Umbilical cord (tissue), 2 donors: ENCODE data around the gene OR7A5. TPM values are rescaled to one million over a fixed set of nuclear protein-coding genes. Genes with fewer than 3 reads are reported as not detected.
"Not testable (repeated sequence)": the region's sequence is repeated elsewhere in the genome, so short reads cannot be mapped to it uniquely, and the experiment has no call there.

Experiments
- DNase-seq: peaks from one replicate; pipeline ENCODE4 v3.0.0-alpha.2; 2015; ENCODE audit warnings: low spot score
- total RNA-seq: library from RNA; depleted of rRNA; stranded (reverse); fragments of >200 nt; gene quantifications from one replicate; pipeline ENCODE4 v1.2.3, GENCODE V29; 2014; ENCODE audit warnings: low replicate concordance; ENCODE audit not compliant: insufficient read depth

Gene OR7A5
- total RNA-seq, 1 donor from 2014 or later: 9.1 TPM

DNA sequence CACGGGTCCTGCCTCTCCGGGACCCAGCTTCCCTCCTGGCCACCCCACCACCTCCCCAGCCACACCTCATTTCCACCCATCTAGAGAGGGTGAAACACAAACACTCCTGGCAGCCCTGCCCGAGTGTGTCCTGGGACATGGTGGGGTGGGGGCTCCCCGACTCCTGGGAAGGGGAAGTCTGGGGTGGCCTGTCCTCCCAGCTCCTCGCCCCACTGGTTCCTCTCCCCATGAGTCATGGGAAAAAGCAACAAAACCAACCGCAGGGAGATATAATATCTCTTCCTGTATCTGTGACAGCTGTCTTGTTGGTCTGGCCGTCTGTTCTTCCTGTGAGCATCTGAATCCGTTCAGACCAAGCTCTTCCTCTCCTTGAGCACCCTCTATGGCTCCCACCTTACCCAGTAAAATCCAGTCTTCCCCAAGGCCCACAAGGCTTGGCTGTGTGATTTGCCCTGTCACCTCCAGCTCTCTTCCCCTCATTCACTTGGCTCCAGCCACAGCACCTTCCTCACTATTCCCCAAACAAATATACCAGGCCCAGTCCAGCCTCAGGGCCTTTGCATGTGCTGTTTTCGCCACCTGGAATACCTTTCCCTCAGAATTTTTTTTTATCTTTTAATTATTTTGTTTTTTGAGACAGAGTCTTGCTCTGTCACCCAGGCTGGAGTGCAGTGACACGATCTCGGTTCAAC lies 49.7 kb downstream of the OR7A5 start:
- DNase-seq: peak; percentile 19

DNA sequence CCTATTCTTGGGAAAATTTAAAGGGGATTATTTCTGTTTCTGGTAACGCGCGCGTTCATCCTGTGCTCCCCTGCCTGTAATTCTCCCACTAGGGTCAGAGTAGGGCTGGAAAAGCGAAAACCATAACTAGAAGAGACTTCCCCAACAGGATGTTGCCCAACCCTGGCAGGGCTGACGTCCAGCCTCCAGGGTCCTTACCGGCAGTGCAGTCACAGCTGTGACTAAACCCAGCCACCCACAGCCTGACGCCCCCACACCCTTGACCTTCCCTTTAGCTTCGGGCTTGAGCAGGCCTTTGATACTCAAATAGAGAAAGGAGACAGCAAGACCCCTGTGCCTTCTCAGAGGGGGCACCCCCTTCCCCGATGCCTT lies 50.3 kb downstream of the OR7A5 start:
- peak; percentile 37 for DNase-seq

DNA sequence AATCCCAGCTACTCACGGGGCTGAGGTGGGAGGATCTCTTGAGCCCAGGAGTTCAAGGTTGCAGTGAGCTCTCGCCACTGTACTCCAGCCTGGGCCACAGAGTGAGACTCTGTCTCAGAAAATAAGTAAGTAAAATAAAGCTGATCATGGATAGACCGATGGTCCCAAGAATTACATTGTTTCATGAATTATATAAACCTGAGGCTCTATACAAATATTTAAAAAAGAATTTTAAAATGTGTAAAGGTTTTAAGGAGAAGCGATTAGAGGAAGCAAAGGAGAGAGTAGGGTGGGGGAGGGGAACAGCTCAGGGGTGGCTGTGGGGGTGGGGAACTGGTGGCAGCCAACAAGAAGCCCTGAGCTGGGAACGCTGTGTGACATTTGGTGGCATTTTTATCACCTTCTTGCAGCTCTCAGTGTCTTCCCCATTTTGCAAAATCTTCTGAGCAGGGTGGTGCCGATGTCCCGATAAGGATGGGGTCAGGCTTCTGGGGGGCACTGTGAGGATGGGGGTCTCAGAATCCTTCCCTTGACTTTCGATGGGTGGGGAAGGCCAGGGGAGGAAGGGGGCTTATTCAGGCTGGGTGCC lies 51.5 kb downstream of the OR7A5 start:
- DNase-seq: not testable (repeated sequence)

DNA sequence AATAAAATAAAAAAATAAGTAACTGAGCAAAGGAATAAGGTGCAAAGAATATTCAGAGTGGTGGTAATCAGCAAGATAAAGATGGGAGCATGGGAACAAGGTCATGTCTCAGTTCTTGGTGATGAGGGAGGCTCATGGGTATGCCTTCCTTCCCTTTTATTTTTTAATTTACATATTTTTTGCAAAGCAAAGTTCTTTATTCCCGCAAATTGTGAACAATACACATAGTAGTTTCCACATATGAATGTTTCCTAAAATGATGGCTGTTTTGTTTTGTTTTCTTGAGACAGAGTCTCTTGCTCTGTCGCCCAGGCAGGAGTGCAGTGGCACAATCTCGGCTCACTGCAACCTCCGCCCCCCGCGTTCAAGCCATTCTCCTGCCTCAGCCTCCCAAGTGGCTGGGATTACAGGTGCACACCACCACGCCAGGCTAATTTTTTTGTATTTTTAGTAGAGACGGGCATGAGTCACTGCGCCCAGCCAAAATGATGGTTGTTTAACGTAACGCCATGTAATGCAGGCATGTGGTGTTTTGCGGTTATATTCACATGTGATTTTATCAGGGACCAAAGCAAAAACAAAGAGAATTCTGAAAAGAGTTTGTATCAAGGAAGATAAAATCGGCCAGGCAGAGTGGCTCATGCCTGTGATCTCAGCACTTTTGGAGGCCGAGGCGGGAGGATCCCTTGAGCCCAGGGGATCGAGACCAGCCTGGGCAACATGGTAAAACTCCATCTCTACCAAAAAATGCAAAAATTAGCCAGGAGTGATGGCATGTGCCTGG lies 52.2 kb downstream of the OR7A5 start:
- no peak for DNase-seq

DNA sequence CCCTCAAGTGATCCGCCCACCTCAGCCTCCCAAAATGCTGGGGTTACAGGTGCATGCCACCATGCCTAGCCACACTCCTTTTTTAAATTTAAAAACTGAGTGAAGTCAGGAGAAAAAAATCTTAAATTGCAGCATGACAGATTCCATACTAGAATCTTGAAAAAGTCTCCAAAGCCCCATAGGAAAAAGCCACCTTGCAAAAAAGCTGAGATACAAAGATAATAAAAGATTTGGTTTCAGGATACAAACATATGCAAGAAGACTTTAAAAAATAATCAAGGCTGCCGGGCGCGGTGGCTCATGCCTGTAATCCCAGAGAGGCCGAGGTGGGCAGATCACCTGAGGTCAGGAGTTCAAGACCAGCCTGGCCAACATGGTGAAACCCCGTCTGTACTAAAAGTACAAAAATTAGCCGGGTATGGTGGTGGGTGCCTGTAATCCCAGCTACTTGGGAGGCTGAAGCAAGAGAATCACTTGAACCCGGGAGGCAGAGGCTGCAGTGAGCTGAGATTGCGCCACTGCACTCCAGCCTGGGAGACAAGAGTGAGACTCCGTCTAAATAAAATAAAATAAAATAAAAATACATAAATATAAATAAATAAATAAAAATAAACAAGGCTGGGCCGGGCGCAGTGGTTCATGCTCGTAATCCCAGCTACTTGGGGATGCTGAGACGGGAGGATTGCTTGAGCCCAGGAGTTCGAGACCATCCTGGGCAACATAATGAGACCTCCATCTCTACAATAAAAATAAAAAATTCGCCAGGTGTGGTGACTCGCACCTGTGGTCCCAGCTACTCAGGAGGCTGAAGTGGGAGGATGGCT lies 53.1 kb downstream of the OR7A5 start:
- DNase-seq: not testable (repeated sequence)

DNA sequence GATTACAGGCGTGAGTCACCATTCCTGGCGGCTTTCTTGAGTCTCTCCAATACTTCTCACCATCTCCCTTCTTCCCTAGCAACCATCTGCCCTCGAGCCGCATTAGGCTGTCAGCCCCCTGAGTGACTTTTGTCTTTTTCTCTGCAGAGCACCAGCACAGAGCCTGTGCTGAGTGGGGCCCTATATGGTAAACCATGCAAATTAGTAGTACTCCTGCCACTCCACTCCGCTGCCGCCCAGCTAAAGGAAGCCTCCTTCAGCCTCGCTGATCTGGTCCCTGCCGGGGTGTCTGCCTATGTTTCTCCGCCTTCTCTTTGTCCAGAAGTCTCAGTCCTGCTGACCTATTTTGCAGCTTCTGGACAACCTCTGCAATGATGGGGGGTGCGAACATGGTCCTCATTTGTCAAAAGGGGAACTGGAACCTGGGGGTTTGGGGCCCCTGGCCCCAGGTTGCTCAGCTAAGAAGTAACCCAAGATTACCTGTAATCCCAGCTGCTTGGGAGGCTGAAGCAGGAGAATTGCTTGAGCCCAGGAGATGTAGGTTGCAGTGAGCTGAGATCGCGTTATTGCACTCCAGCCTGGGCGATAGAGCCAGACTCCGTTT lies 54.3 kb downstream of the OR7A5 start:
- DNase-seq: not testable (repeated sequence)

DNA sequence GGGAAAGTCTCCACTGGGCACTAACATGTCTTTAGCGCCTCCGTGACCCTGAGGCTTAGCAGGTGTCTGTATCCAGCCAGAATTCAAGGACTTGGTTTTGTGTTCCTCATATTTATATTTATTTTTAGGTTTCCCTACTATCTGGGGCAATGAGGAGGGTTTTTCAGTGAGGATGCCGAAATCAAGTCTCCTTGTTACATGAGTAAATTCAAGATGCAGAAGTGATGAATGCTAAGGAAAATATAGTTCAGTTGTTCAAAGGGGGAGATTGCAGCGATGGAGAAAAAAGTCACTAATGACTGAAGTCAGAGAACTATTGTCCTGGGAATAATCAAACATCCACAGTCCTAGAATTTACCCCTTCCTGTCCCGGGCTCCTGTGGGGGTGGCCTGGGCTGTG lies 55.8 kb downstream of the OR7A5 start:
- DNase-seq: no peak

DNA sequence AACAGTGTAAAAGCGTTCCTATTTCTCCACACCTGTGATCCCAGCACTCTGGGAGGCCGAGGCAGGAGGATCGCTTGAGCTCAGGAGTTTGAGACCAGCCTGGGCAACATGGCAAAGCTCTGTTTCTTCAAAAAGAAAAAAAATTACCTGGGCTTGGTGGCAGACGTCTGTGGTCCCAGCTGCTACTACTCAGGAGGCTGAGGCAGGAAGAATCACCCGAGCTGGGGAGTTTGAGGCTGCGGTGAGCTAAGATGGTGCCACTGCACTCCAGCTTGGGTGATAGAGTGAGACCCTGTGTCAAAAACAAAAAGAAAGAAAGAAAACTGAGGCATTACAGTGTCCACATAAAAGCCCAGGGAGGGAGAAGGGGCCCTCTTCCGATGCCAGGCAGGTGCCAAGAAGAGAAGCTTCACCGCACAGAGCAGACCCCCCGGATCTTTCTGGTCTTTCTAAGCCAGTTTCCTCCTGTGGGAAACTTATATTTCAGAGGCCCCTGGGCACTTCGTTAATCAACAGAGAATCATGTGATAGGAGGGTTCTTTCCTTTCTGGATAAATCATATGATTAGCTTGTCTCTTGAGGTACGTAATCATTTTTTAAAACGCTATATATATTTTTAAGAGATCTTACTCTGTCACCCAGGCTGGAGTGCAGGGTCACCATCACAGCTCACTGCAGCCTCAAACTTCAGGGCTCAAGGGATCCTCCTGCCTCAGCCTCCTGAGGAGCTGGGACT lies 56.7 kb downstream of the OR7A5 start, which contains the start of gene ADGRE2:
TSS of gene ADGRE2 (minus strand) at position 451 of the 736 bp plus-strand sequence. CDS start 1,804 bp downstream, outside the sequence.
- DNase-seq: not testable (repeated sequence)

DNA sequence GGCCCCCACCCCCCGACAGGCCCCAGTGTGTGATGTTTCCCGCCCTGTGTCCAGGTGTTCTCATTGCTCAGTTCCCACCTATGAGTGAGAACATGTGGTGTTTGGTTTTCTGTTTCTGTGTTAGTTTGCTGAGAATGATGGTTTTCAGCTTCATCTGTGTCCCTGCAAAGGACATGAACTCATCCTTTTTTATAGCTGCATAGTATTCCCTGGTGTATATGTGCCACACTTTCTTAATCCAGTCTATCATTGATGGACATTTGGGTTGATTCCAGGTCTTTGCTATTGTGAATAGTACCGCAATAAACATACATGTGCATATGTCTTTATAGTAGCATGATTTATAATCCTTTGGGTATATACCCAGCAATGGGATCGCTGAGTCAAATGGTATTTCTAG lies 57.3 kb downstream of the OR7A5 start:
- not testable (repeated sequence) for DNase-seq

Other genes with a start within 250 kb of the OR7A5 start
- not detected for gene ADGRE3, start 160.3 kb downstream of the OR7A5 start, total RNA-seq
- gene ZNF333, start 145.1 kb downstream of the OR7A5 start, total RNA-seq: 19.3 TPM
- gene ADGRE2, start 56.6 kb downstream of the OR7A5 start, total RNA-seq: 3.9 TPM
- gene OR7C1, start within 50 bp of the OR7A5 start, total RNA-seq: 6.3 TPM
- not detected for gene OR7A10, start 13.7 kb upstream of the OR7A5 start, total RNA-seq
- gene OR7A17, start 50.9 kb upstream of the OR7A5 start, total RNA-seq: 3.9 TPM
- not detected for gene OR7C2, start 106.3 kb upstream of the OR7A5 start, total RNA-seq
- 6.7 TPM for gene SLC1A6, start 144.7 kb upstream of the OR7A5 start, total RNA-seq
- gene CASP14, start 214.3 kb upstream of the OR7A5 start, total RNA-seq: 0.48 TPM
- gene OR1I1, start 247.0 kb upstream of the OR7A5 start, total RNA-seq: 0.96 TPM